ENCODE data around the gene RCHY1.

- TF ChIP-seq POLR2AphosphoS5 (IDR thresholded peaks at IDR 0.05): no peak
- TF ChIP-seq POLR2A (IDR thresholded peaks at IDR 0.05): no peak
These were observed 8.6 kb downstream of the RCHY1 start for GRCh38 chr4:75505630-75506029.
